Measurements from ENCODE around the gene AOPEP. TPM values are rescaled to one million over a fixed set of nuclear protein-coding genes. Genes with fewer than 3 reads are reported as not detected.
A peak's percentile ranks its signal among the peaks of the same experiment; 100 is the strongest.

AOPEP gene
- total and polyA plus RNA-seq, 12 donors = 110 to 250 (median 161) TPM

DNA sequence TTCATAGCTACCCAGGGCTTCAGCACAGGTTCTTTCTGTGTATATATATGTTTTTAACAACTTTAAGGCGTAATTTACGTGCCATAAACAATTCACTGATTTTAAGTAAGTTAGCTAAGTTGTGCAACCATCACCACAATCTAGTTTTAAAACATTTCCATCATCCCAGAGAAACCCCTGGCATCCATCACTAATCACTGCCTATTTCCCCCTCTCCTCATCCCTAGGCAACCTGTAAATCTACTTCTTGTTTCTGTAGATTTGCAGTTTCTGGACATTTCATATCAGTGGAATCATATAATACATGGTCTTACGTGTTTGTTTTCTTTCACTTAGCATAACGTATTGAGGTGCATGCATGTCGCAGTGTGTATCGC is 299.6 kb downstream of the AOPEP start:
- no peaks in the 10 kb centered on the region for H3K27me3 ChIP-seq
- H3K4me1 ChIP-seq = peaks cover 21 to 100% (median 99%) of the 10 kb centered on the region in 9 donors
- DNase-seq = no peak
- H3K9me3 ChIP-seq = no peaks in the 10 kb centered on the region
- WGBS, 2 donors = 56 to 59% methylated on average over 6 of the region's 6 CpGs
- peaks cover 0 to 61% (median 13%) of the 10 kb centered on the region in 9 donors for H3K36me3 ChIP-seq
- H3K4me3 ChIP-seq = peak overlapping the region in 1 of 10 donors; percentile 0
- intact Hi-C loops (cut with DNase I) = loop anchor here in 3 of 10 donors (5.0 to 10.0 kb wide), 3 partner anchors 41 to 241 kb away; no protein-coding TSS in a partner anchor
- H3K27ac ChIP-seq = peak overlapping the region in 9 of 10 donors; percentile 2 to 87 (median 81)
- TF ChIP-seq, protein P1, sequence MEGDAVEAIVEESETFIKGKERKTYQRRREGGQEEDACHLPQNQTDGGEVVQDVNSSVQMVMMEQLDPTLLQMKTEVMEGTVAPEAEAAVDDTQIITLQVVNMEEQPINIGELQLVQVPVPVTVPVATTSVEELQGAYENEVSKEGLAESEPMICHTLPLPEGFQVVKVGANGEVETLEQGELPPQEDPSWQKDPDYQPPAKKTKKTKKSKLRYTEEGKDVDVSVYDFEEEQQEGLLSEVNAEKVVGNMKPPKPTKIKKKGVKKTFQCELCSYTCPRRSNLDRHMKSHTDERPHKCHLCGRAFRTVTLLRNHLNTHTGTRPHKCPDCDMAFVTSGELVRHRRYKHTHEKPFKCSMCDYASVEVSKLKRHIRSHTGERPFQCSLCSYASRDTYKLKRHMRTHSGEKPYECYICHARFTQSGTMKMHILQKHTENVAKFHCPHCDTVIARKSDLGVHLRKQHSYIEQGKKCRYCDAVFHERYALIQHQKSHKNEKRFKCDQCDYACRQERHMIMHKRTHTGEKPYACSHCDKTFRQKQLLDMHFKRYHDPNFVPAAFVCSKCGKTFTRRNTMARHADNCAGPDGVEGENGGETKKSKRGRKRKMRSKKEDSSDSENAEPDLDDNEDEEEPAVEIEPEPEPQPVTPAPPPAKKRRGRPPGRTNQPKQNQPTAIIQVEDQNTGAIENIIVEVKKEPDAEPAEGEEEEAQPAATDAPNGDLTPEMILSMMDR (IDR thresholded peaks at IDR 0.05) = no peak
- ATAC-seq = no peak

GRCh38 chr9:95027914-95028852 is 301.7 kb downstream of the AOPEP start:
- Histone ChIP-seq H3K9me3 (no peaks in the 10 kb centered on the region), H3K4me3 (no peak overlapping the region), H3K36me3 (peaks cover 0 to 59% (median 0%) of the 10 kb centered on the region in 9 donors), H3K27me3 (no peaks in the 10 kb centered on the region), H3K27ac (peak overlapping the region in 4 of 10 donors; percentile 3 to 85 (median 62)), H3K4me1 (peaks cover 17 to 100% (median 99%) of the 10 kb centered on the region in 9 donors)
- no peak for ATAC-seq
- TF ChIP-seq, protein P1 (IDR thresholded peaks at IDR 0.05) = no peak
- intact Hi-C loops (cut with DNase I) = loop anchor here in 3 of 10 donors (5.0 to 10.0 kb wide), 3 partner anchors 39 to 243 kb away; no protein-coding TSS in a partner anchor
- no peak for DNase-seq
- WGBS, 2 donors = 56 to 63% methylated on average over 11 of the region's 11 CpGs

DNA sequence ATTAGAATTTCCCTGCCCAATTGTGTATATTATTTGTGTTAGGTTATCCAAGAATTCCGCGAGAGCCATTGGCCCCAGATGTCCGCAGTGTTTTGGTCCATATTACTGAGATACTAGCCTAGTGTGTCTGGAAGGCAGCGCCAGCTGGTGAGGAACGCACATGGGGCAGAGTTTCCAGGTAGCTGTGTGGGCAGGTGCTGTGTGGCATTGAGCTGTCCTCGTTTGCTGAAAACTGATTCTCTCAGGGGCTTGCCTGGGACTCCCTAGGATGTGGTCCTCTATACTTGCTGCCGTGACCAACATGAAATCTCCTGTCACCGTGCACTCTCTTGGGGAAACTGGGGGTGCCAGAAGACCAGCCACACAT is 302.3 kb downstream of the AOPEP start:
- no peaks in the 10 kb centered on the region for H3K9me3 ChIP-seq
- H3K36me3 ChIP-seq = peaks cover 0 to 59% (median 0%) of the 10 kb centered on the region in 9 donors
- peak overlapping the region in 3 of 10 donors; percentile 1 to 81 (median 60) for H3K27ac ChIP-seq
- intact Hi-C loops (cut with DNase I) = loop anchor here in 3 of 10 donors (5.0 to 10.0 kb wide), 3 partner anchors 38 to 244 kb away; no protein-coding TSS in a partner anchor
- H3K27me3 ChIP-seq = no peaks in the 10 kb centered on the region
- ATAC-seq (no peak), DNase-seq (no peak)
- WGBS, 2 donors = 65 to 69% methylated on average over 8 of the region's 8 CpGs
- TF ChIP-seq, protein P1 (IDR thresholded peaks at IDR 0.05) = no peak
- H3K4me1 ChIP-seq = peaks cover 11 to 100% (median 99%) of the 10 kb centered on the region in 9 donors
- H3K4me3 ChIP-seq = no peak overlapping the region

DNA sequence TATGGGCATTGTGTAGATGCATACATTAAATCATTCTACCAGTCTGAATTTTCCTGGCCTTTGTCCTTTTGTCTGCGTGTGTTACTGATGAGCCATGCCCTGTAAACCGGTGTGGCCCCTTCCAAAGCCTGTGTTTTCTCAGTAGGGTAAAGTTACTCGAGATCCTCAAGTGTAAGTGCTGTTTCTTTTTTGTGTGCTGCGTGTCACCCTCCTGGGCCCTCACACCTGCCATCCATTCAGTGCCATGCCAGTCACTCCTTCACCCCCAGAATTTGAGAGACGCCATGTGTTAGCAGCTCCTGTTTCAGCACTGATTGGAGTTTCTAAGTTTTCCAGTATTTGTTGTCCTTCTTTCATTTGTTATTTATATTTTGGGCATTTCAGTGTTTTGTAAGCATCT is 302.8 kb downstream of the AOPEP start:
- WGBS, 2 donors = 49 to 63% methylated on average over 5 of the region's 5 CpGs
- H3K4me3 ChIP-seq = no peak overlapping the region
- no peaks in the 10 kb centered on the region for H3K27me3 ChIP-seq
- DNase-seq = no peak
- intact Hi-C loops (cut with DNase I) = loop anchor here in 3 of 10 donors (5.0 to 10.0 kb wide), 3 partner anchors 38 to 244 kb away; no protein-coding TSS in a partner anchor
- H3K36me3 ChIP-seq = peaks cover 0 to 59% (median 0%) of the 10 kb centered on the region in 9 donors
- H3K4me1 ChIP-seq = peaks cover 6 to 100% (median 96%) of the 10 kb centered on the region in 9 donors
- H3K27ac ChIP-seq = peak overlapping the region in 4 of 10 donors; percentile 1 to 81 (median 66)
- no peak for ATAC-seq
- H3K9me3 ChIP-seq = no peaks in the 10 kb centered on the region
- TF ChIP-seq, protein P1 (IDR thresholded peaks at IDR 0.05) = no peak
